ENCODE results near the gene USP17L12. TPM values are rescaled to one million over a fixed set of nuclear protein-coding genes. Genes with fewer than 3 reads are reported as not detected.
"Not testable (repeated sequence)": the region's sequence is repeated elsewhere in the genome, so short reads cannot be mapped to it uniquely, and the experiment has no call there.

USP17L12 gene
- total RNA-seq, 1 donor from 2014 or later: not detected

DNA sequence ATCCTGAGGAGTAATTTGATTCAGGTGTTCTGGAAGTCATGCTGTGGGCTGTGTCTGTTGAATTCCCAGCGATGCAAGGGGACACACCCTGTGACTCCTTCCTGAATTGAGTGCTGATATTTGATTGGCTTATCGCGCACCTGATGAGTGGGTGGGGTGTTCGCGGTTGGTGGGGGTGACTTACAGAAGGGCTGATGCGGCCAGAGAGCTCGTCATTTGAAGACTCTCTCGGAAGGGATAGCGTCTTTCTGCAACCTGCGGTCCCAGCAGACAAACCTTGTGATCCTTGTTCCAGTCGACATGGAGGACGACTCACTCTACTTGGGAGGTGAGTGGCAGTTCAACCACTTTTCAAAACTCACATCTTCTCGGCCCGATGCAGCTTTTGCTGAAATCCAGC is 23.6 kb downstream of the USP17L12 start, which contains the start of gene USP17L17:
Gene USP17L17, plus strand, starts transcription at position 301 of the 400 bp plus-strand sequence. Its CDS starts 0 bp downstream, at position 301.
- not testable (repeated sequence) for H3K9ac ChIP-seq; H3K4me3 Mint-ChIP-seq; H3K9me3 Mint-ChIP-seq; H3K4me2 ChIP-seq; H3K79me2 ChIP-seq (ENCODE audit: low read depth); H3F3A ChIP-seq (ENCODE audit: low read depth); H3K4me1 ChIP-seq; H3K27me3 ChIP-seq; H3K36me3 ChIP-seq; H3K27ac ChIP-seq; H3K36me3 Mint-ChIP-seq; H3K27me3 Mint-ChIP-seq (ENCODE audit: insufficient read depth, low read depth); DNase-seq (ENCODE audit: low spot score); H3K4me3 ChIP-seq; H3K27ac Mint-ChIP-seq; H4K20me1 ChIP-seq (ENCODE audit: low read depth); H3K4me1 Mint-ChIP-seq; H3K9me3 ChIP-seq (ENCODE audit: low read depth); H2AFZ ChIP-seq (replicated peaks)

DNA sequence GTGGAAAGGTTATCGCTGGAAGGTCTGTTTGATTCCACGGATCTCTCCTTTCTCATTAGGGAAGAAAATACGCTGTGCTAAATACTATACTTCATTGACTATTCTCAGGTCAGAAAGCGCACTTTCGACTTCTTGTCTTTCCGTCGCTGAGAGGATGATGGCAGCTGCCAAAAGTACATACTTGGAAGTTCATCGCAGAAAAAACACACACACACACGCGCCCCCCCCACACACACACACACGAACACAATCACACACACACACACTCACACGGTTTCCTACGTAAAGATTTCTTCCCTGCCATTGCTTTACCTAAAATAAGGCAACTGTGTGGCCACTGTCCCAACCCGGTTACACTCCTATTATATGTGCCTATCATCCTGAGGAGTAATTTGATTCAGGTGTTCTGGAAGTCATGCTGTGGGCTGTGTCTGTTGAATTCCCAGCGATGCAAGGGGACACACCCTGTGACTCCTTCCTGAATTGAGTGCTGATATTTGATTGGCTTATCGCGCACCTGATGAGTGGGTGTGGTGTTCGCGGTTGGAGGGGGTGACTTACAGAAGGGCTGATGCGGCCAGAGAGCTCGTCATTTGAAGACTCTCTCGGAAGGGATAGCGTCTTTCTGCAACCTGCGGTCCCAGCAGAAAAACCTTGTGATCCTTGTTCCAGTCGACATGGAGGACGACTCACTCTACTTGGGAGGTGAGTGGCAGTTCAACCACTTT is 28.2 kb downstream of the USP17L12 start, which contains the start of gene USP17L18:
Gene USP17L18, plus strand, starts transcription at position 678 of the 728 bp plus-strand sequence. Its CDS starts 0 bp downstream, at position 678.
- H3K27me3 Mint-ChIP-seq (ENCODE audit: insufficient read depth, low read depth); H3K9me3 ChIP-seq (ENCODE audit: low read depth); H3K27me3 ChIP-seq; H4K20me1 ChIP-seq (ENCODE audit: low read depth); H3K9me3 Mint-ChIP-seq; H3K4me3 Mint-ChIP-seq; H3K4me3 ChIP-seq; H3K79me2 ChIP-seq (ENCODE audit: low read depth); H3K36me3 Mint-ChIP-seq; H3K9ac ChIP-seq; H3K27ac ChIP-seq; H3K4me1 ChIP-seq; H3K4me1 Mint-ChIP-seq; H3K36me3 ChIP-seq; H3K4me2 ChIP-seq; H2AFZ ChIP-seq (replicated peaks); H3F3A ChIP-seq (ENCODE audit: low read depth); H3K27ac Mint-ChIP-seq: not testable (repeated sequence)
- DNase-seq (ENCODE audit: low spot score): peak; percentile 0

DNA sequence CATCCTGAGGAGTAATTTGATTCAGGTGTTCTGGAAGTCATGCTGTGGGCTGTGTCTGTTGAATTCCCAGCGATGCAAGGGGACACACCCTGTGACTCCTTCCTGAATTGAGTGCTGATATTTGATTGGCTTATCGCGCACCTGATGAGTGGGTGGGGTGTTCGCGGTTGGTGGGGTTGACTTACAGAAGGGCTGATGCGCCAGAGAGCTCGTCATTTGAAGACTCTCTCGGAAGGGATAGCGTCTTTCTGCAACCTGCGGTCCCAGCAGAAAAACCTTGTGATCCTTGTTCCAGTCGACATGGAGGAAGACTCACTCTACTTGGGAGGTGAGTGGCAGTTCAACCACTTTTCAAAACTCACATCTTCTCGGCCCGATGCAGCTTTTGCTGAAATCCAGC is 33.1 kb downstream of the USP17L12 start, which contains the start of gene USP17L19:
Gene USP17L19, plus strand, starts transcription at position 301 of the 400 bp plus-strand sequence. Its CDS starts 0 bp downstream, at position 301.
- not testable (repeated sequence) for H2AFZ ChIP-seq (replicated peaks); H3K4me2 ChIP-seq; H3K27ac Mint-ChIP-seq; H3K4me1 Mint-ChIP-seq; H3K9me3 ChIP-seq (ENCODE audit: low read depth); H3K9ac ChIP-seq; DNase-seq (ENCODE audit: low spot score); H3K36me3 Mint-ChIP-seq; H3K79me2 ChIP-seq (ENCODE audit: low read depth); H3K36me3 ChIP-seq; H3K9me3 Mint-ChIP-seq; H3K4me3 Mint-ChIP-seq; H3K27me3 ChIP-seq; H3K4me3 ChIP-seq; H3K4me1 ChIP-seq; H3K27me3 Mint-ChIP-seq (ENCODE audit: insufficient read depth, low read depth); H4K20me1 ChIP-seq (ENCODE audit: low read depth); H3K27ac ChIP-seq; H3F3A ChIP-seq (ENCODE audit: low read depth)

DNA sequence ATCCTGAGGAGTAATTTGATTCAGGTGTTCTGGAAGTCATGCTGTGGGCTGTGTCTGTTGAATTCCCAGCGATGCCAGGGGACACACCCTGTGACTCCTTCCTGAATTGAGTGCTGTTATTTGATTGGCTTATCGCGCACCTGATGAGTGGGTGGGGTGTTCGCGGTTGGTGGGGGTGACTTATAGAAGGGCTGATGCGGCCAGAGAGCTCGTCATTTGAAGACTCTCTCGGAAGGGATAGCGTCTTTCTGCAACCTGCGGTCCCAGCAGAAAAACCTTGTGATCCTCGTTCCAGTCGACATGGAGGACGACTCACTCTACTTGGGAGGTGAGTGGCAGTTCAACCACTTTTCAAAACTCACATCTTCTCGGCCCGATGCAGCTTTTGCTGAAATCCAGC is 37.9 kb downstream of the USP17L12 start, which contains the start of gene USP17L20:
Gene USP17L20, plus strand, starts transcription at position 301 of the 400 bp plus-strand sequence. Its CDS starts 0 bp downstream, at position 301.
- H3K36me3 ChIP-seq; DNase-seq (ENCODE audit: low spot score); H3K27me3 Mint-ChIP-seq (ENCODE audit: insufficient read depth, low read depth); H3K9me3 ChIP-seq (ENCODE audit: low read depth); H3K79me2 ChIP-seq (ENCODE audit: low read depth); H3K36me3 Mint-ChIP-seq; H3K27ac Mint-ChIP-seq; H3F3A ChIP-seq (ENCODE audit: low read depth); H3K4me1 ChIP-seq; H2AFZ ChIP-seq (replicated peaks); H3K4me3 ChIP-seq; H4K20me1 ChIP-seq (ENCODE audit: low read depth); H3K27ac ChIP-seq; H3K9me3 Mint-ChIP-seq; H3K4me3 Mint-ChIP-seq; H3K9ac ChIP-seq; H3K4me2 ChIP-seq; H3K27me3 ChIP-seq; H3K4me1 Mint-ChIP-seq: not testable (repeated sequence)

DNA sequence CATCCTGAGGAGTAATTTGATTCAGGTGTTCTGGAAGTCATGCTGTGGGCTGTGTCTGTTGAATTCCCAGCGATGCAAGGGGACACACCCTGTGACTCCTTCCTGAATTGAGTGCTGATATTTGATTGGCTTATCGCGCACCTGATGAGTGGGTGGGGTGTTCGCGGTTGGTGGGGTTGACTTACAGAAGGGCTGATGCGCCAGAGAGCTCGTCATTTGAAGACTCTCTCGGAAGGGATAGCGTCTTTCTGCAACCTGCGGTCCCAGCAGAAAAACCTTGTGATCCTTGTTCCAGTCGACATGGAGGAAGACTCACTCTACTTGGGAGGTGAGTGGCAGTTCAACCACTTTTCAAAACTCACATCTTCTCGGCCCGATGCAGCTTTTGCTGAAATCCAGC is 42.6 kb downstream of the USP17L12 start, which contains the start of gene USP17L21:
Gene USP17L21, plus strand, starts transcription at position 301 of the 400 bp plus-strand sequence. Its CDS starts 0 bp downstream, at position 301.
- H3K27ac ChIP-seq; H2AFZ ChIP-seq (replicated peaks); H3K4me3 Mint-ChIP-seq; H3K4me1 ChIP-seq; H3K79me2 ChIP-seq (ENCODE audit: low read depth); H3K27ac Mint-ChIP-seq; H3K4me1 Mint-ChIP-seq; H3K36me3 ChIP-seq; H3K4me3 ChIP-seq; H3K4me2 ChIP-seq; DNase-seq (ENCODE audit: low spot score); H3K36me3 Mint-ChIP-seq; H3K9me3 ChIP-seq (ENCODE audit: low read depth); H3K9ac ChIP-seq; H3K27me3 Mint-ChIP-seq (ENCODE audit: insufficient read depth, low read depth); H4K20me1 ChIP-seq (ENCODE audit: low read depth); H3F3A ChIP-seq (ENCODE audit: low read depth); H3K9me3 Mint-ChIP-seq; H3K27me3 ChIP-seq: not testable (repeated sequence)

DNA sequence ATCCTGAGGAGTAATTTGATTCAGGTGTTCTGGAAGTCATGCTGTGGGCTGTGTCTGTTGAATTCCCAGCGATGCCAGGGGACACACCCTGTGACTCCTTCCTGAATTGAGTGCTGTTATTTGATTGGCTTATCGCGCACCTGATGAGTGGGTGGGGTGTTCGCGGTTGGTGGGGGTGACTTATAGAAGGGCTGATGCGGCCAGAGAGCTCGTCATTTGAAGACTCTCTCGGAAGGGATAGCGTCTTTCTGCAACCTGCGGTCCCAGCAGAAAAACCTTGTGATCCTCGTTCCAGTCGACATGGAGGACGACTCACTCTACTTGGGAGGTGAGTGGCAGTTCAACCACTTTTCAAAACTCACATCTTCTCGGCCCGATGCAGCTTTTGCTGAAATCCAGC is 47.4 kb downstream of the USP17L12 start, which contains the start of gene USP17L22:
Gene USP17L22, plus strand, starts transcription at position 301 of the 400 bp plus-strand sequence. Its CDS starts 0 bp downstream, at position 301.
- not testable (repeated sequence) for H3K4me3 Mint-ChIP-seq; H3K27me3 Mint-ChIP-seq (ENCODE audit: insufficient read depth, low read depth); H3K9me3 Mint-ChIP-seq; H3K36me3 ChIP-seq; DNase-seq (ENCODE audit: low spot score); H3K9ac ChIP-seq; H3K79me2 ChIP-seq (ENCODE audit: low read depth); H4K20me1 ChIP-seq (ENCODE audit: low read depth); H3K27ac Mint-ChIP-seq; H3K4me1 Mint-ChIP-seq; H3F3A ChIP-seq (ENCODE audit: low read depth); H3K9me3 ChIP-seq (ENCODE audit: low read depth); H3K4me2 ChIP-seq; H3K27ac ChIP-seq; H3K4me1 ChIP-seq; H2AFZ ChIP-seq (replicated peaks); H3K4me3 ChIP-seq; H3K36me3 Mint-ChIP-seq; H3K27me3 ChIP-seq

Other genes starting within 250 kb of the USP17L12 start
- gene FAM90A26, start 49.7 kb upstream of the USP17L12 start, total RNA-seq (ENCODE audit: low replicate concordance): not detected in 2 replicates
- not detected in 2 replicates for gene USP17L10, start 9.5 kb upstream of the USP17L12 start, total RNA-seq (ENCODE audit: low replicate concordance)
- not detected in 2 replicates for gene USP17L11, start 4.7 kb upstream of the USP17L12 start, total RNA-seq (ENCODE audit: low replicate concordance)
- 0.09 TPM in 1 of 2 replicates, not detected in the other for gene USP17L13, start 4.7 kb downstream of the USP17L12 start, total RNA-seq (ENCODE audit: low replicate concordance)
- gene USP17L15, start 14.2 kb downstream of the USP17L12 start, total RNA-seq (ENCODE audit: low replicate concordance): not detected in 2 replicates
- 0.09 TPM in 1 of 2 replicates, not detected in the other for gene USP17L17, start 23.7 kb downstream of the USP17L12 start, total RNA-seq (ENCODE audit: low replicate concordance)
- not detected in 2 replicates for gene USP17L18, start 28.5 kb downstream of the USP17L12 start, total RNA-seq (ENCODE audit: low replicate concordance)
- not detected in 2 replicates for gene USP17L19, start 33.2 kb downstream of the USP17L12 start, total RNA-seq (ENCODE audit: low replicate concordance)
- not detected in 2 replicates for gene USP17L20, start 38.0 kb downstream of the USP17L12 start, total RNA-seq (ENCODE audit: low replicate concordance)
- gene USP17L21, start 42.7 kb downstream of the USP17L12 start, total RNA-seq (ENCODE audit: low replicate concordance): not detected in 2 replicates
- gene USP17L22, start 47.5 kb downstream of the USP17L12 start, total RNA-seq (ENCODE audit: low replicate concordance): not detected in 2 replicates
- gene USP17L24, start 105.0 kb downstream of the USP17L12 start, total RNA-seq (ENCODE audit: low replicate concordance): not detected in 2 replicates
- not detected in 2 replicates for gene USP17L25, start 109.8 kb downstream of the USP17L12 start, total RNA-seq (ENCODE audit: low replicate concordance)
- gene USP17L26, start 114.5 kb downstream of the USP17L12 start, total RNA-seq (ENCODE audit: low replicate concordance): not detected in 2 replicates
- not detected in 2 replicates for gene USP17L5, start 119.3 kb downstream of the USP17L12 start, total RNA-seq (ENCODE audit: low replicate concordance)
- not detected in 2 replicates for gene USP17L27, start 124.0 kb downstream of the USP17L12 start, total RNA-seq (ENCODE audit: low replicate concordance)
- gene USP17L28, start 128.7 kb downstream of the USP17L12 start, total RNA-seq (ENCODE audit: low replicate concordance): not detected in 2 replicates
- not detected in 2 replicates for gene USP17L29, start 133.5 kb downstream of the USP17L12 start, total RNA-seq (ENCODE audit: low replicate concordance)
- not detected in 2 replicates for gene USP17L30, start 143.0 kb downstream of the USP17L12 start, total RNA-seq (ENCODE audit: low replicate concordance)
- not detected in 2 replicates for gene DEFB131A, start 224.3 kb downstream of the USP17L12 start, total RNA-seq (ENCODE audit: low replicate concordance)